Activated effector memory CD4-positive, alpha-beta T cell treated with Interleukin-2 at 50 U/mL for 16 hours (primary cell): ENCODE measurements around the gene SCARB1.

Experiments used
- DNase-seq: peaks from one replicate; pipeline ENCODE4 v3.0.0-alpha.2; 2020

SCARB1 gene

DNA sequence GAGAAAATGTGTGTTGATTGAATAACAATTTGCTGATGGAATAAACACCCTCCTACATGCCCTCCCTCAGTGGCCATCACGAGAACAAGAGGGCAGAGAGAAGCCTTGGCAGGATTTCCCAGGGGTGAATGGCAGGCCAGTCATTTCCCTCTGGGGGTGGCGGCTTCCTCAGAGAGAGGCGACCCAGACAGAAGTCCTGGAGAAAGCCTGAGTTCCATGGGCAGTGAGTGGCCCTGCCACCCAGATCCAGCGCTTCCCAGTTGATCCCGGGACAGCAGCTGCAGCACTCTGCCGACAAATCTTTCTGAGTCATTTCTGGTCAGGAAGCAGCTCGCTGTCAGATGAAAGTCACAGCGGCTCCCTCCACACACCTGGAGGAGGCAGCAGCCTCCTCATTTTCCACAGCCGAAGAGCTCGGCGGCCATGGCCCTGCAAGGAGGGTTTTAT, 123.0 kb downstream of the SCARB1 start:
- no peak for DNase-seq

DNA sequence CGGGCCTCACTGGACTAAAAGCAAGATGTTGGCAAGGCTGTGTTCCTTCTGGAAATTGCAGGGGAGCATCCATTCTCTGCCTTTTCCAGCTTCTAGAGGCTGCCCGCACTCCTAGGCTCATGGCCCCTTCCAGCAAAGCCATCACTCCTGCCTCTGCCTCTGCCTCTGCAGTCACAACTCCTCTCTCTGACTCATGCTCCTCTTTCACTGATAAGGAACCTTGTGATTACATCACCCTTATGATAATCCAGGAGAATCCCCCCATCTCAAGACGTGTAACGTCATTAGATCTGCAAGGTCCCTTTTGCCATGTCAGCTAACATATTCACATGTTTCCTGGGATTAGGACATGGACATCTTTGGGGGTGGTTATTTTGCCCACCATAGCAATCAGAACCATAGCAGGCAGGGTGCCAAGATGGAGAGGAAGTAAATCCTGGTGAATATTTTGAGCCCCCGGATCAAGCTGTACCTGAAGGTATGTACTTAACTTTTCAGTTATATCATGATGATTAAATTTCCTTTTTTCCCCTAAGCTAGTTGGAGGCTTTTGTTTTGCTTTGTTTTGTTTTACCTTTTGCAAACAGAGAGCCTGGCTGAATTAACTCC, 123.6 kb downstream of the SCARB1 start:
- DNase-seq, result no peak

DNA sequence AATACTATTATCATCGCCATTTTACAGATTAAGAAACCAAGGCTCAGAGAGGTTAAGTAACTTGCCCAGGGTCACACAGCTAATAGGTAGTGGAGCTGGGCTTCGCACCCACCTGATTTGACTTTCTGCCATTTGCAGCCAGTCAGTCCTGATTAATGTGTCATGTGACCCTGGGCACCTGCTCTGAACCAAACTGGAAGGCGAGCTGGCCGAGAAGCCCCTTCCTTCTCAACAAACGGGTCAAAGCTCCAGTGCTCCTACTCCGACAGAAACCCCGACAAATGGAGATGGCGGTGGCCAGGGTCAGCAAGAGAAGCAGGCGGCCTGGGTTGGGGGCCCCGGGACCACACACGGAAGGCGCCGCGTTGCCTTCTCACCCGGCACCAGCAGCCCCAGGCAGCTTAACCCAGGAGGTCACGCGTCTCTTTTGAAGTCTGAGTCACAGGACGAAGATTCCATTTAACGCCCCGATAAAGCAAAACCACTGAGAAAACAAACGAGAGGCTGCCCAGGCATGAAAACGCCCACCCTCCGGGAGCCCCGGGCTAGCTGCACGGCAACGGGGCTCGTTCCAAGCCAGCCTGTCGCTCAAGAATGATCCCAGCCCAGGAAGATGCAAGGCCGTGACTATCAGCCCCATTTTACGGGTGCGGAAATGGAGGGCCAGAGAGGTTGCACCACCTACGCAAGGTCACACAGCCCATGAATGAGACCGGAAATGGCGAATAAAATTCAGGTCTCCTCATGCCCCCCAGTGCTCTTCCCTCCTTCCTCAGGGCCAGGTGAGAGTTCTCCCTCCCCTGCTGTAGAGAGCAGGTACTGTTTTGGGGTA, 124.8 kb downstream of the SCARB1 start:
- DNase-seq, result no peak

DNA sequence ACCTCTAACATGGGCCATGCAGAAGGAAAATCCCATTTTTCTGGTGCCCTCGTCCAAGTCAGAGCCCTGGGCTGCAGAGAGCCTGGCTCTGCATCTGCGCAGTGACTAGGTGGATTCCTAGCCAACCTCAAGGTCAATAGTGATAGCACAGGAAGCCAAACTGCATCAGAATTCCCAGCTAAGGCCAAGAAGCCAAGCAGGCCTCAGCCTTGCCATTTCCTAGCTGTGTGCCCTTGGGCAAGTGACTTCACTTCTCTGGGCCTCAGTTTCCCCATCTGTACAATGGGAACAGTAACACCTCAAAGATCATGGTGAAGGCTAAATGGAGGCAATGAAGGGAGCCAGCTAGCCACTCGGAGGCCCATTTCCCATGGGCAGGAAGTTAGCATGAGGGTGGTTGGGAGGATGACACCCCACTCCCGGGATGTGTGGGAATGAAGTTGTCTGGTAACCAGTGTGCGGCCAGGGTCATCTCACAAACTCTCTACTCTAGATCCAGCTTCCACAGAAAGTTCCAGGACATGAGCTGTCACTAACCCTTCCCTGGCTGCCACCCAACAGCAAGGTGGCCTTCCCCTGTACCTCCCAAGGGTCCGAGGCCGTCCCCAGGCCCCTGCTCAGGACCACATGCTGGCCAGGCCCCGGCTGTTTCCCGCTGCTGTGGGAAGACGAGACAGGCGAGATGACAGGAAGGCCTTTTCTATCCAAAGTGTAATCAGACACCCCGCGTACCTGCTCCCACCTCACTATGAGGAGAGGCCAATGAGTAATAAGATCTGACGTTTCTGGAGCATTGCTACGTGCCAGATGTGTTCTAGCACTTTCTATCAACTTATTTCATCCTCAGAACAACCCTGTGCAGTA, 125.7 kb downstream of the SCARB1 start:
- DNase-seq, result no peak

DNA sequence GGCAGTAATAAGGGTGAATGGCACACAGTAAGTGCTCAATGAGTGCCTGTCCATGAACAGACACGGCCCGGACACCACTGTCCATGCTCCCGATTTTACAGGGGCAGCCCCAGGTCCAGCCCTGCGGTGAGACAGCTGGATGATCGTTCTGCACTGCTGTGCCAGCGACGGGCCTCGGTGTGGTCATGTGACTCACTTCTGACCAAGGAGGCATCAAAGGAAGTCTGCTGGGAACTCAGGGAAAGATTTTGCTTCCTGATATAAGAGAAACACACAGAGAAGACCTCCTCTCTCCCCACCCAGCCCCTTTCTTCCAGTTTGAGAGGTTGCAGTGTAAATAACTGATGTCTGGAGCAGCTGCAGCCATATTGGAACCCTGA, 126.6 kb downstream of the SCARB1 start:
- no peak for DNase-seq

DNA sequence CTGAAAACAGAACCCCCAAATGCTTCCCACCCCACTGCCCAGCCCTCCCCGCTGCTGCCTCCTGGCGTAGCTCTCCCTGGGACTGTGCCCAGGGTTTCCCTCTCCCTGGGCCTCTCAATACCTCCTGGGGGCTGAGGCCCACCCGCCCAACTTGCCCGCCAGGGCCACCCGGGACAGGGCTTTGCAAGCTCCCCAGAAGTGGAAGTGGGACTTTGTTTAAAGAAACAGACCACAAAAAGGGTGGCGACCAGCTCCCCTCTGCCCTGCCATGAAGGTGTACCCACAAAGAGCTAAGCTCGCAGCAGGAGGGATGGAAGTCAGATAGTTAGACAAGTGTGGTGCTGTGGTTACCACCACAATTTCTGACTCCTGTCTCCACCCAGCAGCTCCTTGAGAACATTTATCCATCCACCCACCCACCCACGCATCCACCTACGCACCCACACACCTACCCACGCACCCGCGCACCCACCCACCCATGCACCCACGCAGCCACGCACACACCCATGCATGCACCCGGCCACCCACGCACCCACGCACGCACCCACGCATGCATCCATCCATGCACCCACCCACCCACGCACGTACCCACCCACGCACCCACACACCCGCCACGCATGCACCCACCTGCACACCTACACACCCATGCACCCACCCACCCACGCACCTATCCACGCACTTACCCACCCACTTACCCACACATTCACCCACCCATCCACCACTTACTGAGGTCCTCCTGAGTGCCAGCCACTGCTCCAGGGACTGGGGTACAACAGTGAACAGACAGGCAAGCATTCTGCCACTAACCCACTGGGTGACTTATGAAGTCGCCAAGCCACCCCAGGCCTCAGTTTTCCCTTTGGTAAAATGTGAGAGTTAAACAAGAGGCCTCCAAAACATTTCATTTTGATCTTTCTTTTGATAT, 127.3 kb downstream of the SCARB1 start:
- no peak for DNase-seq

DNA sequence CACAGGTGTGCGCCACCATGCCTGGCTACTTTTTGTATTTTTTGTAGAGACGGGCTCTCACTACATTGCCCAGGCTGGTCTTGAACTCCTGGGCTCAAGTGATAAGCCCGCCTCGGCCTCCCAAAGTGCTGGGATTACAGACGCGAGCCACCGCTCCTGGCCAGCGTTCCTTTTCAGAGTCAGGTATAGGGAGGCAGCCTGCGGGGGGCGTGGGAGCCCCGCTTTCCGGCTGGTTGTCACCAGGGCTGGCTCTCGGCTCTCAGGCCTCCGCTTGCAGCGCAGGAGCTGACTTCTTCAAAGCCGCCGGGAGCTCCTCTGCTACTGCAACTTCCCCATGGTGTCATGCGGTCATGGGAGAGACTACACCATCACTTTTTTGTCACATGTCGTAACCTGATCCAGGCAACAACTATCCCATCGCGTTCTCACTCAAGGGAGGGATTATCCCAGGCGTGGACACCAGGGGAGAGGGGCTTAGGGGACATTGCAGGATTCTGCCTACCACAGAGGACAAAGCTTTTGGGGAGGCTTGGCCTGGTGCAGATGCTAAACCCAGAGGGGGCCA, 129.4 kb downstream of the SCARB1 start:
- DNase-seq, result no peak

DNA sequence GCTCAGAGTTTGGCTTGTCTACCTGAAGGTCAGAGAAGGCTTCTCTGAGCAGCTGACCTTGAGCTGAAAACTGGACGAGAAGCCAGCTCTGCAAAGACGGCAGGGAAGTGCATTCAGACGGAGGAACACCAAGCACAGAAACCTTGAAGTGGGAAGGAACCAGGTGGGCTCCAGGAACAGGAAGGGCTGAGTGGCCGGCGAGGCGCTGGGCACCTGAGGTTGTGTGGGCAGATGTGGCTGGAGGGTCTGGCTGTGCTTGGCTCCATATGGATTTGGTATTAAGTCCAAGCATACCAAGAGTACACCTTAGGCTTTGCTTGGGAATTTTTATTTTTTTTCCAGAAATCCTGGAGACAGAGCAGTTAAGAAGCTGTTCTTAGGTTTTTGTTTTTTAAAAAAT, 130.6 kb downstream of the SCARB1 start:
- no peak for DNase-seq

DNA sequence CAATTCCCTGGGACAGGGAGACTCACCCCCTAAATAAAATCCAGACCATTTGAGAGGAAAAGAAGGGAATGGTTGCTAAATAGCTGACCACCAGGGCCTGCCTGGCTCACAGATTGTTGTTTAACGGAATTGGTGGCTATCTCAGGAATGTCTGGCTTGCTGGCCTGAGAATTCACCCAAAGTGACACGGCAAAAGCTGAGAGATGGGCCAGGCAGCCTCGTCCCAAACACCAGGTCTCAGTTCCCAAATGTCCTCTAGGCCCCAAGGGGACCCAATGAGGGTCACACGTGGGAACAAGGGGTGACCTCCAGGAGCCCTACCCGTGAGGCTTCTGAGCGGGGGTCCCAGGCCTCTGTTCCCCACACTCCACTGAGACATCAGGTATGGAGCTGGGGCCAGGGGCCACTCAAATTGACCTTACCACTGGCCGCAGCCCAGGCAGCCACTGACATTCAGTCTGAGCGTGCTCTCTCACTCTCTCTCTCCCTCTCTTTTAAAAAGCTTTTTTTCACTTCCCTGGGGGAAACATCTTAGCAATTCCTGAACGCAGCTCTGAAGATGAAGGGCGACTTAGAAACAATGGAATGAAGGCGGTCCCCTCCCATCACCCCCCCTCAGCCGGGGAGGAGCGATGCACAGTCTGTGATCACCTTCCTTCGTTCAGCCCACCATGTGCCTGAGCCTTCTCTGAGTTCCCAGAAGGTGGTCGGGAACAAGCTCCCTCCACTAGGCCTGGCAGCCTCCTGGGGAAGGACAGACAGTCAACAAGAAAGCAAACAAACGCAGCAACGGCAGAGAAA, 131.2 kb downstream of the SCARB1 start:
- no peak for DNase-seq

DNA sequence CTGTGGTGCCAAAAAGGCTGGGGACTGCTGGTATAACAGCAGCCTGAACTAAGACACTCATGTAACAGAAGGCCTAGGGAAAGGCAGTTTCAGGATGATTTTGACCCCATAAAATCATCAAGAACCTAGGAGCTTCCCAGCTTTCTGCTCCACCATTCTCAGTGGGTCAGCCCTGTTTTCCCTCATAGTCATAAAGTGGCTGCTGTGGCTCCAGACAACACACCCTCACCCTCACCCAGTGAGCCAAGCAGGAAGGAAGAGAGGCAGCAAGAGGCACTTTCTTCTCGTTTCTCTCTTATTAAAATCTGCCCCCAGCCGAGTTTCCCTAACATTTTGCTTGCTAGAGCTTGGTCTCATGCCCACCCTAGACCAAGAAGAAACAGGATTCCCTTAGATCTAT, 131.8 kb downstream of the SCARB1 start:
- DNase-seq, result no peak

DNA sequence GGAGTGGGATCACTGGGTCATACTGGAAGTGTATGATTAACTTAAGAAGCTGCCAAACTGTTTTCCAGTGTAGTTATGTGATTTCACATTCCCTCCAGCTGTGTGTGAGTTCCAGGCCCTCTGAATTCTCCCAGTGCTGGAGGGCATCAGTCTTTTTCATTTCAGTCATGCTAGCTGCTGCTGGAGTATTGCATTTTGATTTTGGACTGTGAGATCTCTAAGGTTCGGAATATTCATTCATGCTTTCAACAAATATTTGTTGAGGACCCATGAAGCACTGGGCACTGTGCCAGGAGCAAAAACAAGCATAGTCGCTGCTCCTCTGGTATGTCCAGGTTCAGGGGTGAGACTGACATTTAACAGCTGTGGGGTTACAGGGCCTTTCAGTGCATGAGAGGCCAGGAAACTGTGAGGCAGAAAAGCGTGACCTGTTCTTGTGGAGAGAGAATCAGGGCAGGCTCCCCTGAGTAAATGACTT, 133.2 kb downstream of the SCARB1 start:
- DNase-seq, result no peak

DNA sequence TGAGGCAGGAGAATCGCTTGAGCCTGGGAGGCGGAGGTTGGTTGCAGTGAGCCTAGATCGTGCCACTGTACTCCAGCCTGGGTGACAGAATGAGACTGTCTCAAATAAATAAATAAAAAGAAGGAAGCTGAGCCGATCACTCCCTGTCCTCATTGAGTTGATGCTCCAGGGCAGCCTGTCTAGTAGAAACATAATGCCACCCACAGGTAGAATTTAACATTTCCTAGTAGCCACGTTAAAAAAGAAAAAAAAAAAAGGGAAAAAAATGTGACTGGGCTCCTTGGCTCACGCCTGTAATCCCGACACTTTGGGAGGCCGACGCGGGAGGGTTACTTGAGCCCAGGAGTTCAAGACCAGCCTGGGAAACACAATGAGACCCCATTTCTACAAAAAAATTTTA, 135.7 kb downstream of the SCARB1 start:
- no peak for DNase-seq

DNA sequence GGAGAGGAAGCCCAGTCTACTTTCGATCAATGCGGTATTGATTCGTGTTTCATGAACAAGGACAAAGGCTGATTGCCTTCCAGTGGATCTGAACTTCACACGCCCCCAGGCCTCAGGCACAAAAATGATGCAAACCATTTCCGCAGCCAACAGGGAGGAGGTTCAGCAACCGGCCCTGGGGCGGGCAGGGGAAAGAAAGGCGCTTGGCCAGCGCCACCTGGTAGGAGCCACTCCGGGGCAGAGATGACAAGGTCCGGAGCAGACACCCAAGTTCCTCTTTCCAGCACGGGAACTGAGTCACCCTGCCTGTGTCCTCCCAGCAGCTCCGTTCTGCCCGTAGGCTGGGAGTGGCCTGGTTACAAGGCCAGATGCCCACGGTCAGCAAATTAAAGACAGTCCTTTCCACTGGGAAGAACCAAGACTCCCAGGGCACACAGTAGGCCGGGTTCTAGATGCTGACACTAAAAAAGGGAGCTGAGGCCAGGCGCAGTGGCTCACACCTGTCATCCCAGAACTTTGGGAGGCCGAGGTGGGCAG, 136.3 kb downstream of the SCARB1 start:
- no peak for DNase-seq
